Neural cell (in vitro differentiated cells): ENCODE data around the gene RBM11. TPM values are rescaled to one million over a fixed set of nuclear protein-coding genes. Genes with fewer than 3 reads are reported as not detected.

Source experiments
- H2AFZ ChIP-seq: fragments of 200-600, 300-800 bp; sonication (generic), shearing (Covaris generic); 2 replicates; pipeline ENCODE4 v1.6.0; 2014; ENCODE audit warnings: low read depth, mild to moderate bottlenecking, antibody characterized with exemption, low read length, moderate library complexity
- H3F3A ChIP-seq: fragments of 200-600 bp; shearing (Covaris generic); 2 replicates; pipeline ENCODE4 v1.6.1; 2016; ENCODE audit warnings: mild to moderate bottlenecking, moderate library complexity, mixed read lengths, antibody characterized with exemption, low read length; ENCODE audit not compliant: insufficient read depth, poor library complexity, severe bottlenecking
- H3K27ac ChIP-seq: fragments of 200-600, 300-800 bp; sonication (generic), shearing (Covaris generic); 2 replicates; pipeline ENCODE4 v1.5.1; 2014; ENCODE audit warnings: mild to moderate bottlenecking, low read length, moderate library complexity
- H3K27me3 ChIP-seq: fragments of 300-800, 200-600 bp; sonication (generic), shearing (Covaris generic); 2 replicates; pipeline ENCODE4 v1.6.0; 2014; ENCODE audit warnings: mild to moderate bottlenecking, low read depth, low read length, moderate library complexity; ENCODE audit not compliant: insufficient read depth
- H3K36me3 ChIP-seq: fragments of 300-800, 200-600 bp; sonication (generic), shearing (Covaris generic); 2 replicates; pipeline ENCODE4 v1.5.1; 2014; ENCODE audit warnings: mild to moderate bottlenecking, antibody characterized with exemption, low read length, moderate library complexity; ENCODE audit not compliant: insufficient read depth
- H3K4me2 ChIP-seq: fragments of 300-800, 200-600 bp; sonication (generic), shearing (Covaris generic); 2 replicates; pipeline ENCODE4 v1.6.0; 2014; ENCODE audit warnings: mild to moderate bottlenecking, low read length
- H3K4me3 ChIP-seq: fragments of 300-800, 200-600 bp; sonication (generic), shearing (Covaris generic); 2 replicates; pipeline ENCODE4 v1.5.1; 2014; ENCODE audit warnings: mild to moderate bottlenecking, low read length, moderate library complexity
- H3K79me2 ChIP-seq: fragments of 200-600 bp; shearing (Covaris generic); replicated peaks from 2 replicates; pipeline ENCODE4 v1.6.0; 2014; ENCODE audit warnings: mild to moderate bottlenecking, low read length, moderate library complexity; ENCODE audit not compliant: insufficient read depth
- H3K9ac ChIP-seq: fragments of 300-800, 200-600 bp; sonication (generic), shearing (Covaris generic); 2 replicates; pipeline ENCODE4 v1.6.1; 2016; ENCODE audit warnings: mild to moderate bottlenecking, low read length, mixed read lengths
- H3K9me2 ChIP-seq: fragments of 200-600 bp; shearing (Covaris generic); 2 replicates; pipeline ENCODE4 v1.6.1; 2016; ENCODE audit warnings: mild to moderate bottlenecking, low read length, mixed read lengths; ENCODE audit not compliant: insufficient read depth
- H3K9me3 ChIP-seq: fragments of 200-600, 300-800 bp; sonication (generic), shearing (Covaris generic); 2 replicates; pipeline ENCODE4 v1.6.1; 2016; ENCODE audit warnings: mild to moderate bottlenecking, mixed run types, low read length, moderate library complexity, mixed read lengths
- H4K20me1 ChIP-seq: fragments of 200-600 bp; shearing (Covaris generic); 2 replicates; pipeline ENCODE4 v1.6.1; 2016; ENCODE audit warnings: mild to moderate bottlenecking, mixed run types; ENCODE audit not compliant: insufficient read depth
- TAF1 ChIP-seq: IDR thresholded peaks from 2 replicates; pipeline ENCODE4 v1.6.1; 2012; ENCODE audit warnings: low read depth
- polyA plus RNA-seq: library from polyadenylated mRNA; depleted of rRNA; stranded (reverse); fragments of >200 nt; gene quantifications from 2 replicates; pipeline ENCODE4 v1.2.3, GENCODE V29; 2014

Gene RBM11
- polyA plus RNA-seq, 1 donor from 2014 or later = 17.1 TPM

GRCh38 chr21:14275702-14276205 is 59.8 kb downstream of the RBM11 start:
- H4K20me1 ChIP-seq = no peaks in the 10 kb centered on the region
- H3K4me2 ChIP-seq = no peak overlapping the region
- H3K79me2 ChIP-seq = no peaks in the 10 kb centered on the region
- H2AFZ ChIP-seq = no peak overlapping the region
- H3K9ac ChIP-seq = no peak overlapping the region
- no peak overlapping the region for H3K4me3 ChIP-seq
- H3K36me3 ChIP-seq = no peaks in the 10 kb centered on the region
- H3K9me2 ChIP-seq = no peaks in the 10 kb centered on the region
- H3K27me3 ChIP-seq = peaks cover 4% of the 10 kb centered on the region
- no peak for TF ChIP-seq TAF1
- H3F3A ChIP-seq = no peaks in the 10 kb centered on the region
- no peaks in the 10 kb centered on the region for H3K9me3 ChIP-seq
- no peak overlapping the region for H3K27ac ChIP-seq

Other genes with a start within 250 kb of the RBM11 start
- not detected in 2 replicates for gene LIPI, start 5.2 kb upstream of the RBM11 start, polyA plus RNA-seq
- 137 and 165 TPM in 2 replicates for gene HSPA13, start 167.0 kb downstream of the RBM11 start, polyA plus RNA-seq